GM13976 (cell line): ENCODE data around the gene CPD.
A peak's percentile ranks its signal among the peaks of the same experiment; 100 is the strongest.

ENCODE experiments used
- DNase-seq: peaks from one replicate; pipeline ENCODE4 v3.0.0; 2012; ENCODE audit warnings: low spot score
- CTCF ChIP-seq: IDR thresholded peaks from 2 replicates; pipeline ENCODE4 v1.5.1; 2012; ENCODE audit warnings: borderline replicate concordance, mild to moderate bottlenecking; ENCODE audit not compliant: insufficient read depth; ENCODE audit errors: extremely low read depth, missing control alignments, control extremely low read depth
- in situ Hi-C: fragments of 300-500 bp; cut with MboI; formaldehyde crosslinking; loops from one replicate; pipeline ENCODE4 v1.12.0; 2022; ENCODE audit warnings: low sequenced_read_pairs, mixed read lengths, inconsistent platforms; ENCODE audit not compliant: unreplicated experiment

CPD gene

GRCh38 chr17:30354701-30355100 is 24.0 kb upstream of the CPD start:
- DNase-seq, result no peak
- no peak for TF ChIP-seq CTCF
- in situ Hi-C loops, result no loop called here

DNA sequence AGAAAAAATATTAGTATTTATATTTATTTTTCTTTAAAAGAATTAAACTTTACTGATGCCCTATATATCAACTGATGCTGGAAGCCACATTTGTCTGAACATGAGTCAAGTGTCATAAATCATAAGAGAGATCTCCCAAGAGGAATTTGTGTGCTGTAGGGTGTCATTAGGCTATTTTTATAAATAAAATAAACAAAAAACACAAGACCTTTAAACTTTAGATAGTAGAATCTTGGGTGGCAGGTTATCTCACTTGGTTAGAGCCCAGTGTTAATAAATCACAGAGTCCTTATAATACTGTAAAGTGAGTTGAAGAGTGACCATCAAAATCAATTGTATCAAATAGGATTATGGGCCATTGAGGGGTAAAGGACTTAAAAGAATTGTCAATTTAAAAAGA is 21.3 kb upstream of the CPD start:
- DNase-seq, result no peak
- in situ Hi-C loops, result no loop called here
- TF ChIP-seq CTCF, result no peak

GRCh38 chr17:30358055-30358760 is 20.5 kb upstream of the CPD start:
- DNase-seq, result no peak
- in situ Hi-C loops, result no loop called here
- TF ChIP-seq CTCF, result no peak

GRCh38 chr17:30360086-30360808 is 18.5 kb upstream of the CPD start:
- TF ChIP-seq CTCF, result no peak
- DNase-seq, result no peak
- in situ Hi-C loops, result no loop called here

DNA sequence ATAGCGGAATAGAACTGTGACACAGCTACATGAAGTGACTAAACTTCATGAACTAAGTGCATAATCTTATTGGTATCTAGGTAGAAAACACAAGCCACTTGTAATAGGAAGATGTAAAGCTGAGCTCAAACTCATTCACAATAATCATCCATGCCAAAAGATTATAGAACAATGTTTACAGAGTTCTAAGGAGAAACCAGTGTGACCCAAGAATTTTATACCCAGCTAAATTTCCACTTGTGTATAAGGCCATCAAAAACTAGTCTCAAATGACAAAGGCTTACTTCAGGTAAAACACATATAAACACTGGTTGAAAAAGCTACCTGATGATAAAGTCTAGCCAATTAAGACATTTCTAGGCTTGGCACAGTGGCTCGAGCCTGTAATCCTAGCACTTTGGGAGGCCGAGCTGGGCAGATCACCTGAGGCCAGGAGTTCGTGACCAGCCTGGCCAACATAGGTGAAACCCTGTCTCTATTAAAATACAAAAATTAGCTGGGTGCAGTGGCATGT is 16.9 kb upstream of the CPD start:
- no peak for DNase-seq
- TF ChIP-seq CTCF, result no peak
- in situ Hi-C loops, result no loop called here

DNA sequence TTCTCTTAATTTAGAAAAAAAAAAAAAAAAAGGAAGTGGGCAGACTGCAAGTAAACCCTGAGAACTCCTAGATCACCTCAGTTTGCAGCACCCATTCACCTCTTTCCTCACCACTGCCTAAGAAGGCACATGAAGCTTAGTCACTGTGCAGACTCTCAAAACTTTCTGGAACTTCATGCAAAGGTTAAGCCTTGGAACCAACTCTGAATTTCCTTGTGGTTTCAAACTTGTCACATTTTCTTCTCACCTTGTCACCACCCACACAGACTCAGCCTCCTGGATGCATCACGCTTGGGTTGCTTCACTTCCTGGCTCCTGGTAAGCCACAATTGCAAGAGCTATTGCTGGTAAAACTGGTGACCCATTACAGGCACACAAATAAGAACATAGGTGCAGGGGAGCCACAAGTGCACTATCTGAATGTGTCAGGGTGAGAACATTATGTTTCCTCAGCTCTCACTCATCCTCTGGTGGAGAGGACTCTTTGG is 15.0 kb upstream of the CPD start:
- in situ Hi-C loops, result no loop called here
- TF ChIP-seq CTCF, result no peak
- DNase-seq, result peak; percentile 62
